ENCODE measurements around the gene MSI2.

MSI2 gene

GRCh38 chr17:57638284-57638683, 382.0 kb downstream of the MSI2 start:
- DNase-seq (ENCODE audit: low spot score), result no peak

GRCh38 chr17:57639381-57639780, 383.1 kb downstream of the MSI2 start:
- DNase-seq (ENCODE audit: low spot score), result no peak

GRCh38 chr17:57640079-57640478, 383.8 kb downstream of the MSI2 start:
- DNase-seq (ENCODE audit: low spot score), result no peak

GRCh38 chr17:57641761-57642160, 385.4 kb downstream of the MSI2 start:
- DNase-seq (ENCODE audit: low spot score), result no peak

GRCh38 chr17:57643062-57643461, 386.7 kb downstream of the MSI2 start:
- DNase-seq (ENCODE audit: low spot score), result no peak

- DNase-seq (ENCODE audit: low spot score), result no peak
Measured at GRCh38 chr17:57644326-57644725, 388.0 kb downstream of the MSI2 start.

GRCh38 chr17:57645950-57646665, 389.8 kb downstream of the MSI2 start:
- no peak for DNase-seq (ENCODE audit: low spot score)

GRCh38 chr17:57648720-57649119, 392.4 kb downstream of the MSI2 start:
- no peak for DNase-seq (ENCODE audit: low spot score)

- no peak for DNase-seq (ENCODE audit: low spot score)
Measured at GRCh38 chr17:57649191-57649590, 392.9 kb downstream of the MSI2 start.

GRCh38 chr17:57649731-57650484, 393.6 kb downstream of the MSI2 start:
- no peak for DNase-seq (ENCODE audit: low spot score)

- DNase-seq (ENCODE audit: low spot score), result no peak
Measured at GRCh38 chr17:57650548-57650947, 394.2 kb downstream of the MSI2 start.

GRCh38 chr17:57651451-57651850, 395.1 kb downstream of the MSI2 start:
- DNase-seq (ENCODE audit: low spot score), result no peak

- DNase-seq (ENCODE audit: low spot score), result no peak
Measured at GRCh38 chr17:57651996-57652395, 395.7 kb downstream of the MSI2 start.

- no peak for DNase-seq (ENCODE audit: low spot score)
Measured at GRCh38 chr17:57652811-57653210, 396.5 kb downstream of the MSI2 start.

- no peak for DNase-seq (ENCODE audit: low spot score)
Measured at GRCh38 chr17:57653279-57653678, 397.0 kb downstream of the MSI2 start.

- DNase-seq (ENCODE audit: low spot score), result no peak
Measured at GRCh38 chr17:57654040-57654775, 397.9 kb downstream of the MSI2 start.

GRCh38 chr17:57655553-57655952, 399.2 kb downstream of the MSI2 start:
- no peak for DNase-seq (ENCODE audit: low spot score)

- DNase-seq (ENCODE audit: low spot score), result no peak
Measured at GRCh38 chr17:57657211-57657610, 400.9 kb downstream of the MSI2 start.

- no peak for DNase-seq (ENCODE audit: low spot score)
Measured at GRCh38 chr17:57662041-57662440, 405.7 kb downstream of the MSI2 start.

- DNase-seq (ENCODE audit: low spot score), result peak; percentile 82
Measured at GRCh38 chr17:57662644-57663308, 406.5 kb downstream of the MSI2 start.

- DNase-seq (ENCODE audit: low spot score), result no peak
Measured at GRCh38 chr17:57663326-57664070, 407.2 kb downstream of the MSI2 start.

GRCh38 chr17:57665128-57665527, 408.8 kb downstream of the MSI2 start:
- no peak for DNase-seq (ENCODE audit: low spot score)
